Stimulated activated CD4-positive, alpha-beta T cell treated with anti-CD3 and anti-CD28 coated beads, Interleukin-1b, Interleukin-23, amount 100 ng/mL, for 1 hour (primary cell): Measurements from ENCODE around the gene FAM50A.

ENCODE experiments used
- DNase-seq, 2 donors: peaks; one replicate each; pipeline ENCODE4 v3.0.0-alpha.2; 2020; ENCODE audit warnings: low read depth in 2 of 2

Gene FAM50A

GRCh38 chrX:154465601-154466000 is 21.7 kb downstream of the FAM50A start:
- DNase-seq, result no peak

DNA sequence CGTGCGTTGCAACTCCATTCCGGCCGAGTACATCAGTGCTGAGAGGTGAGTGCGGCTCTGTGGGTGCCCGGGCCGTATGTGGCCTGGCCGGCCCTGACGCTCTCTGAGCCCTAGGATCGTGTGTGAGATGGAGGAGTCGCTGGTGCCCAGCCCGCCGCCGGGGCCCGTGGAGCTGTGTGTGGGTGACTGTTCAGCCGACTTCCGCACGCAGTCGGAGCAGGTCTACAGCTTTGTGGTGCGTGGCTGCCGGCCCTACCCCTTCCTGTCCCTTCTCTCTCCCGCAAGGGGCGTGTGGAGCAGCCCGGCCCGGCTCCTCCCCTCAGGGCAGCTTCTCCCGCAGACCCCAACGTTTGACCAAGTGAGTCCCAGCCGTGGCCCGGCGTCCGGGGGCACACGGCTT is 22.1 kb downstream of the FAM50A start:
- no peak for DNase-seq

GRCh38 chrX:154466907-154467306 is 23.0 kb downstream of the FAM50A start:
- no peak for DNase-seq

- DNase-seq, result no peak
Observed at GRCh38 chrX:154467556-154467955, 23.6 kb downstream of the FAM50A start.

DNA sequence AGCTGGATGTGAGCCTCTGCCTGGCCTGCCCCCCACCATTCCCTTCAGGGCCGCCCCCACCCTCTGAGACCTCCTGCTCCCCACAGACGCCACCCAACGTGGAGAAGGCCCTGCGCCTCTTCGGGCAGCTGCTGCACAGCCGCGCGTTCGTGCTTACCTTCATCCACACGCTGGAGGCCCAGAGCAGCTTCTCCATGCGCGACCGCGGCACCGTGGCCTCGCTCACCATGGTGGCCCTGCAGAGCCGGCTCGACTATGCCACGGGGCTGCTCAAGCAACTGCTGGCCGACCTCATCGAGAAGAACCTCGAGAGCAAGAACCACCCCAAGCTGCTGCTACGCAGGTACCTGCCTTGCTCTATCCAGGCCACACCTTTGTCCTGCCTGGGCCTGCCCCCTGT is 24.3 kb downstream of the FAM50A start:
- DNase-seq, result no peak

- DNase-seq, result no peak
Observed at GRCh38 chrX:154469114-154469513, 25.2 kb downstream of the FAM50A start.

GRCh38 chrX:154469880-154470279 is 25.9 kb downstream of the FAM50A start:
- DNase-seq, result no peak

DNA sequence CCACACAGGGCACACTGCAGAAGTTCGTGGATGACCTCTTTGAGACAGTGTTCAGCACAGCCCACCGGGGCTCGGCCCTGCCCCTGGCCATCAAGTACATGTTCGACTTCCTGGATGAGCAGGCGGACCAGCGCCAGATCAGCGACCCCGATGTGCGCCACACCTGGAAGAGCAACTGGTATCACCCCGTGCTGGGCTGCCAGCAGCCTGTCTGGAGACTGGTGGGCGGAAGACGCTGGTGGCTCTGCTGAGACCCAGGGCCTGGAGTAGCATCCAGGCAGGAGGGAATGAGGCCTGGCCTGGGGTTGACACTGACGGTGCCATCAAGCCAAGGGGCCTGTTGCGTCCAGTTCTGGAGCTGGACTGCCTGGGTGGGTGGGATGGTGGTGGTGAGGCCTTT is 26.5 kb downstream of the FAM50A start:
- no peak for DNase-seq

DNA sequence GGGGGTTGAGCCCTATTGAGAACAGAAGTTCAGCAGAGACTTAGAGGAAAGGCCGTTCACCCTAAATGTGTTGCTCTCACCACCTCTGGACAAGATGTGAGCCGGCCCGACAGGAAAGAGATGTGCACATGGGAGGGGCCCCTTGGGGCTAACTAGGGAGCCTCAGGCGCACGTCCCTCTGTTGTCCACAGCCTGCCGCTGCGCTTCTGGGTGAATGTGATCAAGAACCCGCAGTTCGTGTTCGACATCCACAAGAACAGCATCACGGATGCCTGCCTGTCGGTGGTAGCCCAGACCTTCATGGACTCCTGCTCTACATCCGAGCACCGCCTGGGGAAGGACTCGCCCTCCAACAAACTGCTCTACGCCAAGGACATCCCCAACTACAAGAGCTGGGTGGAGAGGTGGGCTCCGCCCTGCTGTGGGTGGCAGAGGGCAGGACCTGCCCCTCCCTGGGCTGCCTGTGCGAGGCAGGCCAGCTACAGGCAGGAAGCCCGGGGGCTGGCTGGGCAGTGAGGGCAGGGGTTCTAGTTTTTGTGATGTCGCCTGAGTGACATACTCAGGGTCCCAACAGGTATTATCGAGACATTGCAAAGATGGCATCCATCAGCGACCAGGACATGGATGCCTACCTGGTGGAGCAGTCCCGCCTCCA is 27.1 kb downstream of the FAM50A start:
- no peak for DNase-seq

GRCh38 chrX:154471839-154472684 is 28.1 kb downstream of the FAM50A start:
- no peak for DNase-seq

- DNase-seq, result no peak
Observed at GRCh38 chrX:154472685-154473632, 29.0 kb downstream of the FAM50A start.

GRCh38 chrX:154473683-154474082 is 29.7 kb downstream of the FAM50A start:
- no peak for DNase-seq

DNA sequence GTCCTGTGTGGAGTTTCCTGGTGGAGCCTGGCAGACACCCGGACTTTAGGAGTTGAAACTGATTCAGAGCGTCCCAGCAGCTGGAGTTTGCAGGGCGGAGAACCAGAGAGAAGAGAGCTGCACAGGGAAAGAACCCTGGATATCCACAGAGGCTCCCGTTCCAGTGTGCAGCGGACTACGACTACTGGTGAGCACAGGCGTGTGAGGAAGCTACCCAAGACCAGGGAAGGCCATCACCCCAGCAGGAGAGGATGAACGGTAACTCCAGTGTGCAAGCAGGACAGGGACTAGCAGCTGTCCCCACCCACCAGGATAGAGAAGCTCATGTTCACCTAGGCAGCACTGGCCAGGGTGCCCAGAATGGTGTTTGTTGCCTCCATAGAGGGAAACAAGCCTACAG is 32.9 kb downstream of the FAM50A start:
- no peak for DNase-seq

DNA sequence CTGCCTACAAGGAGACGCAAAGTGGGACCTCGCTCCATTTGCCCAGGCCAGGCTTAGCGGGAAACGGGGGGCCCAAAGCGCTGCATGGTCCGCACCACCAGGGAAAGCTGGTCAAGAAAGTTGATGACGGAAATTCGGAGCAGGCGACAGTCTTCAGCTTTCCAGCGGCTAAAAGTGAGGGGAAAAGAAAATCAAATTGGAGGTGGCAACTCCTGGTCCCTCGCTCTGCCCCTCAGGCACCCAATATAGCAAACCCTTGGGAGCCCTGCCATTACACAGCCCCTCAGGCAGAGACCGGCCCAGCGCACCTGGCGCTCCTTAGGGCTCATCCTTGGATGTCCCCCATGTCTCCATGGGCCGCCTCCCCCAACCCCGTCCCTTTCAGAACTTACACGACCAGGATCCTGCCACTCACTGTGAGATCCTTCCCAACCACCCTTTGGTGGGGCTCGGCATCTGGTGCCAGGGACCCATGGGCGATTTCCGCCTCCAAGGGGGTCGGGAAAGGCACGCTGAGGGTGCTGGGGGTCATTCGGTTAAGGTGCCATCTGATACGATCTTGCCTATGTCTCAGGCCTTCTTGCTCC is 34.0 kb downstream of the FAM50A start:
- no peak for DNase-seq

GRCh38 chrX:154478728-154479622 is 35.0 kb downstream of the FAM50A start, which contains the start of gene LAGE3:
TSS of gene LAGE3 (minus strand) at chrX:154479281. CDS start at chrX:154478915, 366 bp downstream.
- peak; percentile 87 to 91 for DNase-seq

DNA sequence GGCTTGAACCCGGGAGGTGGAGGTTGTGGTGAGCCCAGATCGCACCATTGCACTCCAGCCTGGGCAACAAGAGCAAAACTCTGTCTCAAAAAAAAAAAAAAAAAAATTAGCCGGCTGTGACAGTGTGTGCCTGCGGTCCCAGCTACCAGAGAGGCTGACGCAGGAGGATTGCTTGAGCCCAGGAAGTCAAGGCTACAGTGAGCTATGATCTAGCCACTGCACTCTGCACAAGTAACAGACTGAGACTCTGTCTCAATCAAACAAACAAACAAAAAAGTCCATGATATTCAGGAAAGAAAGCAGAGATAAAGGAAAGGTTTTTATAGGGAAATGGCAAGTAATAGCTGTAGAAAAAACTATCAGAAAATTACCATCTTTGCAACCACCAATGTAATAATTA is 37.3 kb downstream of the FAM50A start:
- no peak for DNase-seq

DNA sequence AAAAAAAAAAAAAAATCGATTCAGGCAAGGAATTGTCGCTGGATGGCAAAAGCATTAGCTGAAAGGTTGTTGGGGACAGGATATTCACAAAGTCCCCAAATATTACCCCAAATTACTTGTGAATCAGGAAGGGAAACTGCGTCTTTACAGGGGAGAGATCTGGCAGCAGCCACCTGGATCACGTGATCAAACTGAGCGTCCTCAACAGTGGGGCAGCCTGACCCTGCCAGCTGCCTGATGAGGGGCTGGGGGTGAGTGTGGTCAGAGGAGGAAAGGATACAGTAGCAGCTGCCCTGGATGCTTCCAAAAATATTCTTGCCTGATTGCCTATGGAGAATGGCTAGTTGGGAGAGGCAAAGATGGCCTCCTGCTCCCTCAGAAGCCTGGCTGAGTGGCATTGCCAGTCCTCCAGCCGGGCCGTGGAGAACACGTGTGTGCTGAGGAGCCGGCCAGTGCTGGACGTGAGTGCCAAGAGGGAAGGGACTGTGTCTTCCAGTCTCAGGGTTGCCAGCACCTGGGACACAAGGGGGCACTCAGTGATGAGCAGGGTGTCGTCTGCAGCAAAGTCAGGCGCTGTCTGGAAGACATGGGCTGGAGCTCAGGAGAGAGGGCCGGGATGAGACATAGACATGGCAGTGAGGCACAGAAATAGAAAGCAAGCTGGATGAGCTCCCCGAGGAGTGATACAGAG is 38.1 kb downstream of the FAM50A start:
- DNase-seq, result no peak

GRCh38 chrX:154482786-154483185 is 38.8 kb downstream of the FAM50A start:
- DNase-seq, result no peak

- no peak for DNase-seq
Observed at GRCh38 chrX:154483325-154483724, 39.4 kb downstream of the FAM50A start.
